ENCODE results near the gene DUOX1. TPM values are rescaled to one million over a fixed set of nuclear protein-coding genes. Genes with fewer than 3 reads are reported as not detected.

The DUOX1 gene
- total and polyA plus RNA-seq, 2 of the 13 experiments (the other 11 are each of a cell fraction or from before 2014, with no cell fraction given) = 0.03 TPM; not detected in 1

DNA sequence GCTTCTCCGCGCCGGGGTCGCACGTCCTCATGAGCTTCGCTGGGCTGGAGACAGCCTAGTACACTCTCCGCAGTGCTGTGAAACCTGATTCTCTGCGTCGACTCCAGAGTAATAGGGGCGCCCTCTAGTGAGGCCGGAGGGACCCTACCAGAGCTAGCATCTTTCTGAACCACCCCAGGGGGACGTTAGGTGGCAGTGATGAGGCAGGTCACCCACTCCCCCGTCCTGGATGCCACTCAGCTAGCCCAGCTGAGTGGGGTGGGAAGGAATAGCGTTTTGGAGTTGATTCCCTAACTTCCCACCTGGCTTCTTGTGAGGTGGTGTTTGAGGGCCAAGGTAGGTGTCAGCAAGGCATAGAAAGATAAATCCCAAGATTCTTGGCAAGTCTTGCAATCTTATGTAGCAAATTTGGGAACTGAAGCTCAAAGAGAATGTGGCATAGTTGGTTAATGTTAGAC, 11.6 kb upstream of the DUOX1 start (continued):
- TF ChIP-seq, protein P1, sequence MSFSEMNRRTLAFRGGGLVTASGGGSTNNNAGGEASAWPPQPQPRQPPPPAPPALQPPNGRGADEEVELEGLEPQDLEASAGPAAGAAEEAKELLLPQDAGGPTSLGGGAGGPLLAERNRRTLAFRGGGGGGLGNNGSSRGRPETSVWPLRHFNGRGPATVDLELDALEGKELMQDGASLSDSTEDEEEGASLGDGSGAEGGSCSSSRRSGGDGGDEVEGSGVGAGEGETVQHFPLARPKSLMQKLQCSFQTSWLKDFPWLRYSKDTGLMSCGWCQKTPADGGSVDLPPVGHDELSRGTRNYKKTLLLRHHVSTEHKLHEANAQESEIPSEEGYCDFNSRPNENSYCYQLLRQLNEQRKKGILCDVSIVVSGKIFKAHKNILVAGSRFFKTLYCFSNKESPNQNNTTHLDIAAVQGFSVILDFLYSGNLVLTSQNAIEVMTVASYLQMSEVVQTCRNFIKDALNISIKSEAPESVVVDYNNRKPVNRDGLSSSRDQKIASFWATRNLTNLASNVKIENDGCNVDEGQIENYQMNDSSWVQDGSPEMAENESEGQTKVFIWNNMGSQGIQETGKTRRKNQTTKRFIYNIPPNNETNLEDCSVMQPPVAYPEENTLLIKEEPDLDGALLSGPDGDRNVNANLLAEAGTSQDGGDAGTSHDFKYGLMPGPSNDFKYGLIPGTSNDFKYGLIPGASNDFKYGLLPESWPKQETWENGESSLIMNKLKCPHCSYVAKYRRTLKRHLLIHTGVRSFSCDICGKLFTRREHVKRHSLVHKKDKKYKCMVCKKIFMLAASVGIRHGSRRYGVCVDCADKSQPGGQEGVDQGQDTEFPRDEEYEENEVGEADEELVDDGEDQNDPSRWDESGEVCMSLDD (CRISPR knock-in tag; IDR thresholded peaks at IDR 0.05; ENCODE audit: borderline replicate concordance) = no peak
- TF ChIP-seq, protein P2, sequence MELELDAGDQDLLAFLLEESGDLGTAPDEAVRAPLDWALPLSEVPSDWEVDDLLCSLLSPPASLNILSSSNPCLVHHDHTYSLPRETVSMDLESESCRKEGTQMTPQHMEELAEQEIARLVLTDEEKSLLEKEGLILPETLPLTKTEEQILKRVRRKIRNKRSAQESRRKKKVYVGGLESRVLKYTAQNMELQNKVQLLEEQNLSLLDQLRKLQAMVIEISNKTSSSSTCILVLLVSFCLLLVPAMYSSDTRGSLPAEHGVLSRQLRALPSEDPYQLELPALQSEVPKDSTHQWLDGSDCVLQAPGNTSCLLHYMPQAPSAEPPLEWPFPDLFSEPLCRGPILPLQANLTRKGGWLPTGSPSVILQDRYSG (CRISPR knock-in tag; IDR thresholded peaks at IDR 0.05) = no peak
- TF ChIP-seq ZNF773 (CRISPR knock-in tag; IDR thresholded peaks at IDR 0.05; ENCODE audit: borderline replicate concordance) (no peak), EP300 (IDR thresholded peaks at IDR 0.05; ENCODE audit: low read depth in 2 of 2, low read length in 2 of 2) (peak in 1 of 2 experiments; percentile 12; a peak in 1 of 4 replicates), EP300 (CRISPR knock-in tag; IDR thresholded peaks at IDR 0.05; ENCODE audit: borderline replicate concordance) (no peak), ZNF333 (CRISPR knock-in tag; IDR thresholded peaks at IDR 0.05; ENCODE audit: borderline replicate concordance) (no peak), ZNF382 (CRISPR knock-in tag; IDR thresholded peaks at IDR 0.05; ENCODE audit: borderline replicate concordance) (no peak), TAF15 (IDR thresholded peaks at IDR 0.05; ENCODE audit: low read depth, low read length, poor library complexity, severe bottlenecking) (no peak), TEAD2 (CRISPR knock-in tag; IDR thresholded peaks at IDR 0.05) (no peak), CBX2 (IDR thresholded peaks at IDR 0.05; ENCODE audit: low read depth, low read length) (no peak), CBX2 (CRISPR knock-in tag; IDR thresholded peaks at IDR 0.05; ENCODE audit: low read depth) (no peak), MTA1 (CRISPR knock-in tag; IDR thresholded peaks at IDR 0.05; ENCODE audit: borderline replicate concordance) (no peak), FIP1L1 (IDR thresholded peaks at IDR 0.05; ENCODE audit: borderline replicate concordance, insufficient read depth, low read depth, low read length) (no peak), ZNF678 (CRISPR knock-in tag; IDR thresholded peaks at IDR 0.05) (no peak), ZNF33B (CRISPR knock-in tag; IDR thresholded peaks at IDR 0.05) (peak; percentile 68; the same call in 1 of the 2 replicates), ZNF749 (CRISPR knock-in tag; IDR thresholded peaks at IDR 0.05; ENCODE audit: borderline replicate concordance) (no peak), CCAR2 (optimal IDR thresholded peaks at IDR 0.05; ENCODE audit: low read depth, low read length) (no peak), ZNF354B (CRISPR knock-in tag; IDR thresholded peaks at IDR 0.05) (no peak)
- TF ChIP-seq, protein P3, sequence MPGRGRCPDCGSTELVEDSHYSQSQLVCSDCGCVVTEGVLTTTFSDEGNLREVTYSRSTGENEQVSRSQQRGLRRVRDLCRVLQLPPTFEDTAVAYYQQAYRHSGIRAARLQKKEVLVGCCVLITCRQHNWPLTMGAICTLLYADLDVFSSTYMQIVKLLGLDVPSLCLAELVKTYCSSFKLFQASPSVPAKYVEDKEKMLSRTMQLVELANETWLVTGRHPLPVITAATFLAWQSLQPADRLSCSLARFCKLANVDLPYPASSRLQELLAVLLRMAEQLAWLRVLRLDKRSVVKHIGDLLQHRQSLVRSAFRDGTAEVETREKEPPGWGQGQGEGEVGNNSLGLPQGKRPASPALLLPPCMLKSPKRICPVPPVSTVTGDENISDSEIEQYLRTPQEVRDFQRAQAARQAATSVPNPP (CRISPR knock-in tag; IDR thresholded peaks at IDR 0.05) = no peak
- TF ChIP-seq, protein P4, sequence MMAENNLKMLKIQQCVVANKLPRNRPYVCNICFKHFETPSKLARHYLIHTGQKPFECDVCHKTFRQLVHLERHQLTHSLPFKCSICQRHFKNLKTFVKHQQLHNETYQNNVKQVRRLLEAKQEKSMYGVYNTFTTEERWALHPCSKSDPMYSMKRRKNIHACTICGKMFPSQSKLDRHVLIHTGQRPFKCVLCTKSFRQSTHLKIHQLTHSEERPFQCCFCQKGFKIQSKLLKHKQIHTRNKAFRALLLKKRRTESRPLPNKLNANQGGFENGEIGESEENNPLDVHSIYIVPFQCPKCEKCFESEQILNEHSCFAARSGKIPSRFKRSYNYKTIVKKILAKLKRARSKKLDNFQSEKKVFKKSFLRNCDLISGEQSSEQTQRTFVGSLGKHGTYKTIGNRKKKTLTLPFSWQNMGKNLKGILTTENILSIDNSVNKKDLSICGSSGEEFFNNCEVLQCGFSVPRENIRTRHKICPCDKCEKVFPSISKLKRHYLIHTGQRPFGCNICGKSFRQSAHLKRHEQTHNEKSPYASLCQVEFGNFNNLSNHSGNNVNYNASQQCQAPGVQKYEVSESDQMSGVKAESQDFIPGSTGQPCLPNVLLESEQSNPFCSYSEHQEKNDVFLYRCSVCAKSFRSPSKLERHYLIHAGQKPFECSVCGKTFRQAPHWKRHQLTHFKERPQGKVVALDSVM (CRISPR knock-in tag; IDR thresholded peaks at IDR 0.05) = no peak
- TF ChIP-seq, protein P5, sequence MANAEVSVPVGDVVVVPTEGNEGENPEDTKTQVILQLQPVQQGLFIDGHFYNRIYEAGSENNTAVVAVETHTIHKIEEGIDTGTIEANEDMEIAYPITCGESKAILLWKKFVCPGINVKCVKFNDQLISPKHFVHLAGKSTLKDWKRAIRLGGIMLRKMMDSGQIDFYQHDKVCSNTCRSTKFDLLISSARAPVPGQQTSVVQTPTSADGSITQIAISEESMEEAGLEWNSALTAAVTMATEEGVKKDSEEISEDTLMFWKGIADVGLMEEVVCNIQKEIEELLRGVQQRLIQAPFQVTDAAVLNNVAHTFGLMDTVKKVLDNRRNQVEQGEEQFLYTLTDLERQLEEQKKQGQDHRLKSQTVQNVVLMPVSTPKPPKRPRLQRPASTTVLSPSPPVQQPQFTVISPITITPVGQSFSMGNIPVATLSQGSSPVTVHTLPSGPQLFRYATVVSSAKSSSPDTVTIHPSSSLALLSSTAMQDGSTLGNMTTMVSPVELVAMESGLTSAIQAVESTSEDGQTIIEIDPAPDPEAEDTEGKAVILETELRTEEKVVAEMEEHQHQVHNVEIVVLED (CRISPR knock-in tag; IDR thresholded peaks at IDR 0.05; ENCODE audit: borderline replicate concordance) = 0 out of 2 replicates have a peak, but pooled peaks have one; percentile 33
